Dermis blood vessel endothelial cell (primary cell): ENCODE data around the gene NUP85. TPM values are rescaled to one million over a fixed set of nuclear protein-coding genes. Genes with fewer than 3 reads are reported as not detected.
"Not testable (repeated sequence)": the region's sequence is repeated elsewhere in the genome, so short reads cannot be mapped to it uniquely, and the experiment has no call there.

Experiments
- DNase-seq: peaks from one replicate; pipeline ENCODE4 v3.0.0; 2010
- total RNA-seq: library from RNA; depleted of rRNA; stranded (reverse); fragments of >200 nt; gene quantifications from 2 replicates; pipeline ENCODE4 v1.2.3, GENCODE V29; 2014

Gene NUP85
- total RNA-seq, 1 donor from 2014 or later, result 41.5 TPM

DNA sequence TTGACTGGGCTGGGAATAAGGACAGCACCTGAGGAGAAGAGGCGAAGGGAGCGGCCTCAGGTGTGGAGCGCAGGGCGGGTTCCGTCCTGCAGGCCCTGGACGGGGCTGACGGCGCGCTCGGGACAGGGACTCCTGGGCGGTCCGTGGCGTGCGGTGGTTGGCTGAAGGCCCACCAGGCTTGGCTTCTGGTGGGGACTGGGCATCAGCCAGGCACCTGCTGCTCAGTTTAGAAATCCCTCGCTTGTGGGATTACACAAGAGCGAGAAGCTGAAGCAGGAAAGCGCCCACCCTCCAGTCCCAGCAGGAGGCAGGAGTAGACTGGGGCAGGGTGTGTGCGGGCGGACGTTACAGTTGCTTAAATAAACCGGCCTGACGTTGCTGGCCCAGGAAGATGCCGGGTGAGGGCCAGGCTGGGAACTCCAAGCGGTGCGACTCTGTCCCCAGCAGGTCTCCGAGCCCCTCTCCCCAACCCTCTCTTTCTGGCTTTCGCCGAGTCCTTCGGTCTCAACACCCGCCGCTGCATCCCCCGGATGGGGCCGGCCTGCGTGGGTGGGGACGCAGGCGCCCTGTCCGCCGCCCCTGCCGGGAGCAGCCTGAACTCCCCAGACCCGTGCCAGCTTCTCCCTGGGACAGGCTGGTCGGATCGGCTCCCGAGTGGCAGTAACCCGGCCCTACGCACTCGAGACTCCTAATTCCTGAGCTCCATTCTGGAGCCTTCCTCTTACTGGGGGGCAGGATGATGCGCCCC lies 64.9 kb downstream of the NUP85 start:
- peak; percentile 76 for DNase-seq

DNA sequence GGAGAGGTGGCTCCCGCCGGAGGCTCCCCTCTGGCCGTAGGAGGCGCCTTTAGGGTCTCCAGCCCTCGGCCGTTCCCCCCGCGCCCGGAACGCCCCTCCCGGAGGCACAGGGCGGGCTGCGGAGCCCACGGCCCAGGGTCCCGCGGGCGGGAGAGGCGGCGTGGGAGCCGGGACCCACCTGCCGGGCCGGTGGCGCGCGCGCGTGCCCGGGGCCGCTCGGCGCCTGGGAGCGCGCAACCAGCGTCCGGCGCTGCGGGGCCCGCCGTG lies 65.4 kb downstream of the NUP85 start, which contains the start of gene MIF4GD:
Gene MIF4GD (minus strand): TSS at position 266 of the 267 bp plus-strand sequence. CDS start 1,036 bp downstream, outside the sequence.
- DNase-seq, result peak; percentile 82

DNA sequence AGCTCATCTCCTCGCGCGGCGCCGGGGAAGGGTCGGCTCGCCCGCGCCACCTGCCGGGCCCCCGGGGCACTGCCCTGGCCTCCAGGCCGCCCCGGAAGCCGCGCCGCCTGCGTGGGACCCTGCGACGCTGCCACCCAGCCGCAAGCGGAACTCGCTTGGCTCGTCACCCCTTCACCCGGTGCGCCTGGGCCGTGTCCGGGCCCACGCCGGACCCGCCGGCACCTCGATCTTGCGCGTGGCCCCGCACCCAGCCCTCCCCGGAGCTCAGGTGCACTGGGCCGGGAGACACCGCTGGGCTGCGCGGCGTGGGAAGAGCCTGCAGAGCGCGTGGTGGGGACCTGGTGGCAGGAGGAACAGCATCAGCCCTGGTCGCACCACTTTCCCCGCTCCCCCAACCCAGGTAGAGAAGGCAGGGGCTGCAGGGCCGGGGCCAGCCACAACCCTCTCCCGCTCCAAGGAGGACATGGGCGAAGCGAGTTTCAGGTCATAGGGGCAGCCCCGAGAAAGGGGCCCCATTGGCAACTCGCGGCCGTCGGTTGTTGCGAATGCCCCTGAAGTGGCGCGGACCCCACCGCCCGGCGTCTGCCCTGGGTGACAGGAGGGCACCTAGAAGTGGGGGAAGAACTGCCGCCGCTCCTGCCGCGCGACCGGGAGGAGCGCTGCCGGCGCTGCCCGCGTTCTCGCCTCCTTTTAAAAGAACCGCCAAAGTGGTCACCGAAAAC lies 65.9 kb downstream of the NUP85 start:
- peak; percentile 37 for DNase-seq

DNA sequence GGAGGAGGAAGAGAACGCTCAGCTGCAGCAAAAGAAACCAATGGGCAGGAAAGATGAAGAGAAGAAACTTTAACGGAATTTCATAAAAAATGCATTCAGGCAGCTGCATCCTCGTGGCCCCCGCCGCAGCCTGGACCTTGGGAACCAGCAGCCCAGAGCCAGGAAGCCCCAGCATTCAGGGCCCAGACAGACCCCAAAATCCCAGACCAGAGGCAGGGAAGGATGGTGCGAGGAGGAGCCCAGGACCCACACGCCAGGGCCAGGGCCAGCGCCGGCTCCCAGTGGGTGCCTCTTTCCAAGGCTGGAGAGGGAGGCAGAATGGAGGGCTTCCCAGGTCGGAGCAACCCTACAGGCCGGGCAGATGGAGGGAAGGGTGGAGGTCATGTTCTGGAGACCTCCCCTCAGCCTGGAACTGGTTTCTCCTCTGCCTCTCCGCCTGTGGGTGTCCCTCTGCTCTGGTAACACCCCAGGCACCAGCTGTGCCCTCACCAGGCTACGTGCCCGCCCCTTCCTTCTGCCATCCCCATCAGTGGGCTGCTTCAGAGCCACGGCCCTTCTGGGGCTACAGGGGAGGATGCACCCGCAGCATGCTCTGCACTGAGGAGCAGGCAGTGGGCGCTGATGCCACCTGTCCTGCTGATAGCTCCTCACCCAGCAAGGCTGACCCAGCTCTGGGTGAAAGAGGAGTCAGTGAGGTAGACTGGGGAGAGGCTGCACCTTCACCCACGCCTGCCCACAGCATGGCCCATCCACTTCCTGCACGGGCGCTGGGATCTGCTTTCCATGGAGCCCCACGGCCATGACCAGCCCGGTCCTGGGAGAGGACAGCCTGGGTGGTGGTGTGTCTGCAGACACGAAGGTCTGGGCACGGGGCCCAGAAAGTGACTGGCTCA lies 66.7 kb downstream of the NUP85 start:
- DNase-seq, result no peak

DNA sequence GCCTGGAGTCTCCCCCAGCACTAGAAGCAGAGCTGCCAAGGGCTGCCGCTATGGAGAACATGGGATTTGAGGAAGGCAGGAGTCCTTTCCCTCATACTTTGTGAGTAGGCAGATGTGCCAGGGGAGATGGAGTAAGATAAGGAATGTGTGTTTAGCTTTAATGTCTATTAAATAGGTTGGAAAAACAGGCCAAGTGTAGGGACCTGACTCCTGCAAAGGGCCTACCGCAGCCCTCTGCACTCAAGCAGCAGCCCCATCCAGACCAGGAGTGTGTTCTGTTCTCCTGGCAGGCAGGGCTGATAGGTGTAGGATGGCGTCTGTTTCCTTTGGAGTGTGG lies 67.3 kb downstream of the NUP85 start:
- DNase-seq, result no peak

DNA sequence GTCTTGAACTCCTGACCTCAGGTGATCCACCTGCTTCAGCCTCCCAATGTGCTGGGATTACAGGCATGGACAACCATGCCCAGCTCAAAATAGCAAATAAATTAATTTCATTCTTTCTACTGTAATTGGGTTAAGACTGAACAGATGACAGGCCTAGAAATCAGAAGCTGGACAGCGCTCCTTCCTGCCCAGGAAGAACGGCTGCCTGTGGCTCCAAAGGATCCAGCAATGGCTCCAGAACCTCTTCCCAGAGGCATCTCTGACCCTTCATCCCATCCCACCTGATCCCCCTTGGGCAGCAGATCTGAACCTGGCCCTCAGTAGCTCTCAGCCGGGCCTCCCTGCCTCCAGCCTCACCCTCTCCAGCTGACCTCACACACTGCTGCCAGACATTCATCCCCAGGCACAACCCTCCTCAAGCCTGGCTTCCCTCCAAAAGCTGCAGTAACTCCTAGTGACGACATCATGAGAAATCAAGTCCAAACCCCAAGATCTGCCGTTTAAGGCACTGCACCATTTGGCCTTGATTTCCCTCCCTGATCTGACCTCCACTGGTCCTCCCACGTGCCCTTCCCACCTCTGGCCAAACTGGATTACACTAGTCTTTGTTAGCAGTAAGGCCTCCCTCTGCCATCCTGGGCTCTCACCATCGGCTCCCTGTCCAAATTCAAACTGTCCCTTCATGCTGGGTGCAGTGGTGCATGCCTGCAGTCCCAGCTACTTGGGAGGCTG lies 68.7 kb downstream of the NUP85 start:
- DNase-seq, result no peak

DNA sequence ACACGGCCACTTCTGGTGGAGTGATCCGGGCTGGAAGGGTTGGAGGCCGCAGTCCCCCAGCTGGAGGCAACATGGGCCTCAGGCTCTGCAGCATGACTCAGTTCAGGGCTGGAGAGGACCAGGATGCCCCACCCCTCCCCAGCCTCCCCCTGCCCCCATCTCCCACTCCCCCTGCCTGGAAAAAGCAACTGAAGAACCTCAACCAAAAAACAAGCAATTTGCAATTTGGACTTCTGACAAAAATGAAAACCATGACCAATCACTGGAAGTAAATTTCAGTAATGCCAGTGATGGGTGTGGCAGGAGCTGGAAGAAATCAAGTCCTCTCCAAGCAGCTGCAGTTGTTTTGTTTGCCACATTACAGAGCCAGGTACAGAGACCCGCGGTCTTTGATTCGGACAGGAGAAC lies 72.2 kb downstream of the NUP85 start:
- DNase-seq, result no peak

DNA sequence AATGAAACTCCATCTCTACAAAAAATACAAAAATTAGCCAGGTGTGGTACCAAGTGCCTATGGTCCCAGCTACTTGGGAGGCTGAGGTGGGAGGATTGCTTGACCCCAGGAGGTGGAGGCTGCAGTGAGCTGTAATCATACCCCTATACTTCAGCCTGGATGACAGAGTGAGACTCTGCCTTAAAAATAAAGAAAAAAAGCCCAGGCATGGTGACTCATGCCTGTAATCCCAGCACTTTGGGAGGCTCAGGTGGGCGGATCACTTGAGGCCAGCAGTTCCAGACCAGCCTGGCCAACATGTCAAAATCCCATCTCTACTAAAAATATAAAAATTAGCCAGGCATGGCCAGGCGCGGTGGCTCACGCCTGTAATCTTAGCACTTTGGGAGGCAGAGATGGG lies 74.7 kb downstream of the NUP85 start:
- DNase-seq, result not testable (repeated sequence)

DNA sequence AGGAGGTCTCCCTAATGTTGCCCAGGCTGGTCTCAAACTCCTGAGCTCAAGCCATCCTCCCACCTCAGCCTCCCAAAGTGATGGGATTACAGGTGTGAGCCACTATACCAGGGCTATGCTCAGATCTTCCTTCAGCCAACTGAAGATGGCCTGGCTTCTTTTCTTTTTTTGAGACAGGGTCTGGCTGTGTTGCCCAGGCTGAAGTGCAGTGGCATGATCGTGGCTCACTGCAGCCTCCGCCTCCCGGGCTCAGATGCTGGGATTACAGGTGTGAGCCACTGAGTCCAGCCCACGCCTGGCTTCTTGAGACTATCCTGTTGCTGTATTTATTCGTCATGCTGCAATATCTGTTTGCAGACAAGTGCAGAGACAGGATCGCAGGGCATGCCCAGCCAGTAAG lies 79.6 kb downstream of the NUP85 start:
- no peak for DNase-seq

Other genes with a start within 250 kb of the NUP85 start
- 53.8 and 65.1 TPM in 2 replicates for gene HID1, start 232.9 kb upstream of the NUP85 start, total RNA-seq
- gene CDR2L, start 218.0 kb upstream of the NUP85 start, total RNA-seq, result 19.1 and 23.5 TPM in 2 replicates
- 24.7 and 35.6 TPM in 2 replicates for gene MRPL58, start 193.0 kb upstream of the NUP85 start, total RNA-seq
- 214 and 256 TPM in 2 replicates for gene ATP5PD, start 158.7 kb upstream of the NUP85 start, total RNA-seq
- gene KCTD2, start 158.5 kb upstream of the NUP85 start, total RNA-seq, result 17.4 and 22.8 TPM in 2 replicates
- gene SLC16A5, start 117.7 kb upstream of the NUP85 start, total RNA-seq, result 11.4 and 17.1 TPM in 2 replicates
- gene ARMC7, start 95.7 kb upstream of the NUP85 start, total RNA-seq, result 3.1 and 3.9 TPM in 2 replicates
- gene NT5C, start 73.9 kb upstream of the NUP85 start, total RNA-seq, result 48.8 and 51.9 TPM in 2 replicates
- gene JPT1, start 51.2 kb upstream of the NUP85 start, total RNA-seq, result 120 and 160 TPM in 2 replicates
- 116 and 134 TPM in 2 replicates for gene SUMO2, start 22.7 kb upstream of the NUP85 start, total RNA-seq
- 11.9 and 26.4 TPM in 2 replicates for gene GGA3, start 55.9 kb downstream of the NUP85 start, total RNA-seq
- gene MRPS7, start 56.2 kb downstream of the NUP85 start, total RNA-seq, result 63.2 and 73.5 TPM in 2 replicates
- gene MIF4GD, start 65.6 kb downstream of the NUP85 start, total RNA-seq, result 10.6 and 12.8 TPM in 2 replicates
- gene SLC25A19, start 83.8 kb downstream of the NUP85 start, total RNA-seq, result 10.3 and 13.1 TPM in 2 replicates
- 91.2 and 124 TPM in 2 replicates for gene GRB2, start 200.0 kb downstream of the NUP85 start, total RNA-seq